K562 (cell line): Measurements from ENCODE around the gene PIGL. TPM values are rescaled to one million over a fixed set of nuclear protein-coding genes. Genes with fewer than 3 reads are reported as not detected.

ENCODE experiments used
- ATF2 ChIP-seq: sonication (generic); formaldehyde crosslinking; IDR thresholded peaks from 2 replicates; pipeline ENCODE4 v1.8.1; 2022; ENCODE audit warnings: missing genetic modification reagents
- CREB3 ChIP-seq: fragments of 450-650 bp; conservative IDR thresholded peaks from 2 replicates; pipeline ENCODE4 v1.6.1; 2016; ENCODE audit warnings: missing genetic modification characterization, low read depth, mild to moderate bottlenecking, missing compliant biosample characterization, moderate library complexity
- CTCF ChIP-seq, 3 experiments: IDR thresholded peaks in 2 of 3; conservative IDR thresholded peaks in 1 of 3; 2 replicates each; pipeline ENCODE4 v1.5.1; 2011 to 2012; ENCODE audit warnings: low read length in 3 of 3, mild to moderate bottlenecking in 3 of 3, control low read depth in 2 of 3, improper control_type of control experiment in 1 of 3, inconsistent platforms in 1 of 3, low read depth in 1 of 3, mixed read lengths in 1 of 3, moderate library complexity in 1 of 3; ENCODE audit not compliant: insufficient read depth in 2 of 3
- E2F8 ChIP-seq: fragments of 450-650 bp; IDR thresholded peaks from 2 replicates; pipeline ENCODE4 v1.7.1; 2018; ENCODE audit warnings: mild to moderate bottlenecking, low read depth; ENCODE audit not compliant: partially characterized antibody
- HDAC3 ChIP-seq: fragments of 450-650 bp; IDR thresholded peaks from 2 replicates; pipeline ENCODE4 v1.6.1; 2018; ENCODE audit warnings: borderline replicate concordance, mild to moderate bottlenecking, moderate library complexity; ENCODE audit not compliant: partially characterized antibody
- RAD21 ChIP-seq, 2 experiments: fragments of 250-450 bp in 1 of 2; fragments of 450-650 bp in 1 of 2; sonication (Bioruptor Pico) in 1 of 2; formaldehyde crosslinking in 1 of 2; IDR thresholded peaks in 1 of 2; conservative IDR thresholded peaks in 1 of 2; 2 replicates each; pipeline versions ENCODE4 v1.4.0 to v1.8.0; 2020 to 2022; ENCODE audit warnings: mild to moderate bottlenecking in 2 of 2, moderate library complexity in 1 of 2
- SREBF1 ChIP-seq: fragments of 150-350 bp; IDR thresholded peaks from 2 replicates; pipeline ENCODE4 v1.6.1; 2014; ENCODE audit warnings: antibody characterized with exemption, low read depth, low read length, borderline replicate concordance
- ZBTB40 ChIP-seq, 2 experiments: fragments of 450-650 bp in 1 of 2; sonication (generic) in 1 of 2; formaldehyde crosslinking in 1 of 2; IDR thresholded peaks; 2 replicates each; pipeline versions ENCODE4 v1.7.1 to v1.9.0; 2016 to 2022; ENCODE audit warnings: inconsistent platforms in 1 of 2, mild to moderate bottlenecking in 1 of 2, missing genetic modification reagents in 1 of 2
- ZKSCAN3 ChIP-seq: fragments of 250-450 bp; sonication (Bioruptor Pico); IDR thresholded peaks from 2 replicates; pipeline ENCODE4 v1.4.0; 2020
- polyA plus RNA-seq, 8 experiments: library from polyadenylated mRNA; depleted of rRNA in 4 of 8; stranded (reverse) in 5 of 8; unstranded in 3 of 8; fragments of >200 nt; fragmentation: Nextera tagmentation in 2 of 8; fragmentation: Illumina TruSeq in 1 of 8; extraction: Ambion mirVana in 2 of 8; extraction: Trizol in 1 of 8; gene quantifications; 2 replicates each; pipeline versions ENCODE4 v1.2.1 to v1.2.3, GENCODE V29; 2011 to 2014; ENCODE audit warnings: inconsistent platforms in 1 of 8, missing spikeins in 1 of 8
- total RNA-seq, 7 experiments: library from RNA; depleted of rRNA in 6 of 7; stranded (reverse); fragments of >200 nt in 6 of 7; fragmentation: Illumina TruSeq in 2 of 7; extraction: Trizol in 2 of 7; gene quantifications; 2 replicates each; pipeline versions ENCODE4 v1.2.1 to v1.2.3, GENCODE V29; 2011 to 2021; ENCODE audit warnings: low replicate concordance in 1 of 7

PIGL gene
- total and polyA plus RNA-seq, 9 of the 15 experiments (the other 6 are each of a cell fraction or from before 2014, with no cell fraction given): 19.9 to 55.3 (median 29.6) TPM

GRCh38 chr17:16285646-16286008 is 68.6 kb downstream of the PIGL start (continued):
- peak; percentile 27; the same call in 1 of the 2 replicates for TF ChIP-seq ZBTB40 (IDR thresholded peaks at IDR 0.05)
- TF ChIP-seq ZBTB40 (CRISPR knock-in tag; IDR thresholded peaks at IDR 0.05): no peak
- no peak for TF ChIP-seq ATF2 (CRISPR knock-in tag)
- TF ChIP-seq ZKSCAN3 (CRISPR knock-in tag): 0 out of 2 replicates have a peak, but pooled peaks have one; percentile 24
- no peak for TF ChIP-seq HDAC3
- TF ChIP-seq E2F8: no peak
- TF ChIP-seq CREB3: peak; percentile 22; the same call in 1 of the 2 replicates
- peak; percentile 78 to 80 (median 79); a peak in 5 of 6 replicates for TF ChIP-seq CTCF (IDR thresholded peaks at IDR 0.05 in 2 of 3, conservative IDR thresholded peaks at IDR 0.05 in 1 of 3; ENCODE audit: insufficient read depth in 2 of 3, low read depth in 1 of 3, low read length in 3 of 3)
- TF ChIP-seq SREBF1: no peak
- peak in 1 of 2 experiments; percentile 74; a peak in 3 of 4 replicates for TF ChIP-seq RAD21 (CRISPR knock-in tag; conservative IDR thresholded peaks at IDR 0.05 in 1 of 2, IDR thresholded peaks at IDR 0.05 in 1 of 2)
